ENCODE data around the gene CLEC6A. TPM values are rescaled to one million over a fixed set of nuclear protein-coding genes. Genes with fewer than 3 reads are reported as not detected.

CLEC6A gene
- total and polyA plus RNA-seq, 2 of the 8 experiments (the other 6 are each of a cell fraction or from before 2014, with no cell fraction given), result not detected

- no peak for TF ChIP-seq CHD7 (IDR thresholded peaks at IDR 0.05; ENCODE audit: insufficient replicate concordance, low read length)
- TF ChIP-seq EGR1 (IDR thresholded peaks at IDR 0.05; ENCODE audit: borderline replicate concordance, low read depth, low read length), result no peak
- TF ChIP-seq CHD2 (IDR thresholded peaks at IDR 0.05; ENCODE audit: low read length), result no peak
- no peak for TF ChIP-seq SRF (IDR thresholded peaks at IDR 0.05; ENCODE audit: low read depth, low read length)
- no peak for TF ChIP-seq BCL11A (IDR thresholded peaks at IDR 0.05; ENCODE audit: low read depth in 2 of 2, low read length in 2 of 2)
- no peak for TF ChIP-seq KDM4A (IDR thresholded peaks at IDR 0.05; ENCODE audit: low read depth, low read length, severe bottlenecking)
- TF ChIP-seq NANOG (IDR thresholded peaks at IDR 0.05; ENCODE audit: insufficient read depth, low read depth, low read length, poor library complexity, severe bottlenecking), result no peak
- no peak for TF ChIP-seq KDM1A (IDR thresholded peaks at IDR 0.05; ENCODE audit: borderline replicate concordance, low read length)
- no peak for TF ChIP-seq SIRT6 (IDR thresholded peaks at IDR 0.05; ENCODE audit: low read length)
- TF ChIP-seq KDM5A (IDR thresholded peaks at IDR 0.05; ENCODE audit: low read length), result no peak
- no peak for TF ChIP-seq YY1 (IDR thresholded peaks at IDR 0.05; ENCODE audit: low read depth, low read length)
Measured at GRCh38 chr12:8465301-8465996, 9.7 kb downstream of the CLEC6A start (continued).

Measured in H1 (cell line).